Measurements from ENCODE around the gene MICB.

MICB gene

GRCh38 chr6:31543639-31544038 is 45.7 kb downstream of the MICB start:
- no peak for DNase-seq

- DNase-seq = no peak
Measured at GRCh38 chr6:31544676-31545075, 46.7 kb downstream of the MICB start.

GRCh38 chr6:31545291-31545690 is 47.3 kb downstream of the MICB start:
- no peak for DNase-seq

GRCh38 chr6:31546339-31546957 is 48.5 kb downstream of the MICB start, which contains the start of gene ATP6V1G2:
ATP6V1G2 (minus strand) TSS chr6:31546608; CDS start chr6:31546559, 49 bp downstream.
- peak; percentile 94 for DNase-seq

- peak; percentile 94 for DNase-seq
Measured at GRCh38 chr6:31546958-31547726, 49.2 kb downstream of the MICB start, which contains the start of gene NFKBIL1. NFKBIL1 (plus strand) TSS chr6:31547608; CDS start chr6:31547695, 87 bp downstream.

GRCh38 chr6:31547727-31548543 is 50.0 kb downstream of the MICB start:
- no peak for DNase-seq

- DNase-seq = no peak
Measured at GRCh38 chr6:31548544-31548873, 50.6 kb downstream of the MICB start.

GRCh38 chr6:31551371-31551770 is 53.4 kb downstream of the MICB start:
- DNase-seq = peak; percentile 66

- DNase-seq = no peak
Measured at GRCh38 chr6:31556307-31556706, 58.4 kb downstream of the MICB start.

- DNase-seq = no peak
Measured at GRCh38 chr6:31557443-31558317, 59.7 kb downstream of the MICB start.

GRCh38 chr6:31558318-31558625 is 60.3 kb downstream of the MICB start:
- no peak for DNase-seq

GRCh38 chr6:31558631-31559500 is 60.9 kb downstream of the MICB start:
- peak; percentile 79 for DNase-seq

GRCh38 chr6:31559606-31559957 is 61.6 kb downstream of the MICB start:
- DNase-seq = no peak

- DNase-seq = peak; percentile 70
Measured at GRCh38 chr6:31559958-31560696, 62.2 kb downstream of the MICB start.

- DNase-seq = no peak
Measured at GRCh38 chr6:31560697-31561058, 62.7 kb downstream of the MICB start.
